Measurements from ENCODE around the gene KLHL3. TPM values are rescaled to one million over a fixed set of nuclear protein-coding genes. Genes with fewer than 3 reads are reported as not detected.

Gene KLHL3
- total and polyA plus RNA-seq, 9 of the 15 experiments (the other 6 are each of a cell fraction or from before 2014, with no cell fraction given): under 0.01 to 1.5 (median 0.22) TPM

- intact Hi-C loops (cut with micrococcal nuclease): no loop called here
- POLR2A ChIA-PET: no interaction called here
- H2AFZ ChIP-seq (ENCODE audit: low read depth, low read length): no peak overlapping the region
- no peak overlapping the region for H3K4me3 ChIP-seq
- H4K20me1 ChIP-seq (replicated peaks; ENCODE audit: control insufficient read depth, insufficient read depth, low read length): no peaks in the 10 kb centered on the region
- no peaks in the 10 kb centered on the region for H3K4me1 ChIP-seq (replicated peaks in 1 of 2; ENCODE audit: control insufficient read depth in 2 of 2, insufficient read depth in 2 of 2, low read length in 2 of 2)
- in situ Hi-C loops (cut with MboI): no loop called here
- no TSS peak for BruUV-seq (replicated peaks)
- H3K9ac ChIP-seq (ENCODE audit: insufficient read depth in 1 of 2, low read depth in 2 of 2, low read length in 2 of 2): no peak overlapping the region
- 5% methylated on average over 2 of the region's 2 CpGs for WGBS (ENCODE audit: insufficient coverage, low coverage, missing lambda C conversion rate)
- no peak overlapping the region for H3K4me2 ChIP-seq (ENCODE audit: insufficient read depth, low read length)
- H3K27me3 ChIP-seq (ENCODE audit: control insufficient read depth in 2 of 2, insufficient read depth in 2 of 2, low read length in 2 of 2): peaks cover 9 to 33% of the 10 kb centered on the region in 2 experiments; a peak in 4 of 5 replicates
- H3K27ac ChIP-seq (ENCODE audit: extremely low read depth, low read depth, low read length): no peak overlapping the region
- CTCF ChIA-PET (ENCODE audit: low intra/inter-chr PET ratio): no interaction called here
- no peak for ATAC-seq
- no peak for FAIRE-seq
- H3K9me1 ChIP-seq (ENCODE audit: control insufficient read depth, insufficient read depth, low read length): no peaks in the 10 kb centered on the region
- no peaks in the 10 kb centered on the region for H3K79me2 ChIP-seq (ENCODE audit: control insufficient read depth, insufficient read depth, low read length)
- H3K9me3 ChIP-seq (replicated peaks; ENCODE audit: control insufficient read depth, insufficient read depth, low read depth, low read length): no peaks in the 10 kb centered on the region
- no peaks in the 10 kb centered on the region for H3K36me3 ChIP-seq (ENCODE audit: control insufficient read depth, insufficient read depth, low read length)
- DNase-seq (ENCODE audit: extremely low read depth in 1 of 4, low spot score in 3 of 4): no peak
- no peak for TF ChIP-seq L3MBTL2 (IDR thresholded peaks at IDR 0.05)
- no peak for TF ChIP-seq TFE3 (CRISPR knock-in tag; IDR thresholded peaks at IDR 0.05)
- TF ChIP-seq ZNF695 (CRISPR knock-in tag; IDR thresholded peaks at IDR 0.05): no peak
- no peak for TF ChIP-seq SP2 (IDR thresholded peaks at IDR 0.05; ENCODE audit: extremely low read depth, low read depth, low read length, poor library complexity, severe bottlenecking)
- TF ChIP-seq KDM2B (CRISPR knock-in tag; IDR thresholded peaks at IDR 0.05): no peak
These were observed 129.5 kb downstream of the KLHL3 start for GRCh38 chr5:137606401-137606800.
